Ovary (tissue), 9 donors: ENCODE measurements around the gene LSAMP. TPM values are rescaled to one million over a fixed set of nuclear protein-coding genes. Genes with fewer than 3 reads are reported as not detected.

Source experiments
- DNase-seq, 5 donors: peaks; one replicate each; pipeline ENCODE4 v3.0.0-alpha.2; 2019 to 2020
- H3K27ac ChIP-seq, 2 donors: fragments of 200-600 bp; one replicate each; pipeline versions ENCODE4 v1.5.1 to v1.8.0; 2019 to 2022
- H3K27me3 ChIP-seq: fragments of 200-600 bp; one replicate; pipeline ENCODE4 v1.8.0; 2022
- H3K36me3 ChIP-seq: fragments of 200-600 bp; sonication (generic); one replicate; pipeline ENCODE4 v1.5.1; 2019
- H3K4me1 ChIP-seq: one replicate; pipeline ENCODE4 v1.8.1; 2013; ENCODE audit warnings: mild to moderate bottlenecking, moderate library complexity; ENCODE audit not compliant: insufficient read depth
- H3K4me3 ChIP-seq: fragments of 200-600 bp; sonication (generic); one replicate; pipeline ENCODE4 v1.5.1; 2017
- H3K9me3 ChIP-seq, 2 donors: fragments of 200-600 bp in 1 of 2; sonication (generic) in 1 of 2; one replicate each; pipeline versions ENCODE4 v1.5.1 to v1.8.1; 2013 to 2019; ENCODE audit warnings: mild to moderate bottlenecking in 1 of 2, moderate library complexity in 1 of 2
- CTCF ChIP-seq, 3 donors: fragments of 450-650 bp in 2 of 3; fragments of 200-600 bp in 1 of 3; IDR thresholded peaks; one replicate each; pipeline versions ENCODE4 v1.5.1 to v1.8.0; 2016 to 2022; ENCODE audit warnings: antibody characterized with exemption in 3 of 3, mild to moderate bottlenecking in 1 of 3
- EP300 ChIP-seq: sonication (generic); formaldehyde crosslinking; IDR thresholded peaks from one replicate; pipeline ENCODE4 v1.6.1; 2017; ENCODE audit warnings: antibody characterized with exemption
- POLR2A ChIP-seq: fragments of 450-650 bp; IDR thresholded peaks from one replicate; pipeline ENCODE4 v1.6.1; 2017; ENCODE audit warnings: antibody characterized with exemption, mild to moderate bottlenecking, moderate library complexity
- WGBS, 3 donors: extraction: QIAGEN DNeasy Blood & Tissue Kit in 1 of 3; methylation state at CpG; one replicate each; pipeline versions ENCODE4 v1.1.5 to v1.1.7; 2013 to 2017; 5-methylcytosine and 5-hydroxymethylcytosine counted together
- intact Hi-C, 4 donors: fragments of 100-400 bp; cut with DNase I; formaldehyde crosslinking; loops; one replicate each; pipeline versions ENCODE4 v1.11.0 to v1.15.1; 2022 to 2023
- polyA plus RNA-seq, 2 donors: library from polyadenylated mRNA; stranded (reverse); fragments of 200-250 nt in 1 of 2; fragments of 350-450 nt in 1 of 2; fragmentation: Illumina TruSeq in 1 of 2; extraction: RNeasy Lipid Tissue Mini Kit (QIAGEN cat#74804) in 1 of 2; gene quantifications; one replicate each; pipeline ENCODE4 v1.2.3, GENCODE V29; 2013 to 2014
- total RNA-seq, 7 donors: library from RNA; depleted of rRNA in 2 of 7; stranded (reverse); fragments of >200 nt in 2 of 7; fragmentation: NEBNext Ultra II Directional in 3 of 7; extraction: Animal tissue kit (Norgen Biotek cat#: 25700) in 3 of 7; gene quantifications; one replicate each; pipeline versions ENCODE4 v1.1.0 to v1.2.4, GENCODE V29; 2016 to 2023
- donor health status: DM: no; HTN: no; CAD: no; lungs with moderate emphysema.
- donor health status: DM: no; HTN: no; CAD: no.
- donor health status: Bipolar disorder and iron deficiency.
- donor health status: DM: yes; HTN: yes; CAD: no.
- donor health status: DM: no; HTN: no; CAD: no.
- donor health status: DM: yes; HTN: yes; CAD: no.

Gene LSAMP
- total and polyA plus RNA-seq, 9 donors = 1.1 to 13.0 (median 5.4) TPM

GRCh38 chr3:116112696-116113095 lies 332.6 kb downstream of the LSAMP start:
- WGBS, 3 donors = 45 to 67% (median 53%) methylated on average over 2 of the region's 2 CpGs
- no peak overlapping the region for H3K4me3 ChIP-seq
- TF ChIP-seq EP300 (no peak), POLR2A (no peak), CTCF (IDR thresholded peaks at IDR 0.05) (no peak)
- intact Hi-C loops = no loop called here
- no peak for DNase-seq
- no peak overlapping the region for H3K27ac ChIP-seq
- no peaks in the 10 kb centered on the region for H3K4me1 ChIP-seq
- no peaks in the 10 kb centered on the region for H3K9me3 ChIP-seq
- no peaks in the 10 kb centered on the region for H3K36me3 ChIP-seq
- no peaks in the 10 kb centered on the region for H3K27me3 ChIP-seq

GRCh38 chr3:116111765-116112164 lies 333.5 kb downstream of the LSAMP start:
- intact Hi-C loops = no loop called here

GRCh38 chr3:116103868-116104530 lies 341.3 kb downstream of the LSAMP start:
- H3K36me3 ChIP-seq = no peaks in the 10 kb centered on the region
- no peaks in the 10 kb centered on the region for H3K27me3 ChIP-seq
- no peak for TF ChIP-seq EP300
- no peak for TF ChIP-seq POLR2A
- no peak for TF ChIP-seq CTCF (IDR thresholded peaks at IDR 0.05)
- H3K4me1 ChIP-seq = no peaks in the 10 kb centered on the region
- no peak overlapping the region for H3K27ac ChIP-seq
- H3K4me3 ChIP-seq = no peak overlapping the region
- intact Hi-C loops = no loop called here
- DNase-seq = no peak
- H3K9me3 ChIP-seq = no peaks in the 10 kb centered on the region
- 84 to 89% (median 89%) methylated on average over 4 of the region's 4 CpGs for WGBS, 3 donors

More at GRCh38 chr3:116111765-116112164, 333.5 kb downstream of the LSAMP start:
- H3K27me3 ChIP-seq = no peaks in the 10 kb centered on the region
- TF ChIP-seq CTCF (IDR thresholded peaks at IDR 0.05) (no peak), POLR2A (no peak), EP300 (no peak)
- no peak for DNase-seq
- H3K27ac ChIP-seq = no peak overlapping the region
- H3K9me3 ChIP-seq = no peaks in the 10 kb centered on the region
- no peaks in the 10 kb centered on the region for H3K4me1 ChIP-seq
- no peak overlapping the region for H3K4me3 ChIP-seq
- H3K36me3 ChIP-seq = no peaks in the 10 kb centered on the region

GRCh38 chr3:116102037-116102436 lies 343.2 kb downstream of the LSAMP start:
- Histone ChIP-seq H3K4me1 (no peaks in the 10 kb centered on the region), H3K27me3 (no peaks in the 10 kb centered on the region), H3K9me3 (no peaks in the 10 kb centered on the region), H3K27ac (no peak overlapping the region), H3K36me3 (no peaks in the 10 kb centered on the region), H3K4me3 (no peak overlapping the region)
- no peak for DNase-seq
- no peak for TF ChIP-seq CTCF (IDR thresholded peaks at IDR 0.05)
- no peak for TF ChIP-seq EP300
- TF ChIP-seq POLR2A = no peak
- intact Hi-C loops = no loop called here
